A673 (cell line): Measurements from ENCODE around the gene MTHFSD. TPM values are rescaled to one million over a fixed set of nuclear protein-coding genes. Genes with fewer than 3 reads are reported as not detected.

Experiments used
- BruUV-seq: library from RNA; stranded (reverse); fragments of 400-500 nt; replicated peaks from 2 replicates; lab custom pipeline; 2021; lab: Mats Ljungman, UMichigan
- CTCF ChIA-PET: fragments of 300-600 bp; sonication (Branson Sonifier 250); formaldehyde crosslinking; loops from one replicate; lab custom pipeline; 2022; ENCODE audit warnings: antibody characterized with exemption; lab: Charles Lee
- POLR2A ChIA-PET: fragments of 300-600 bp; sonication (Branson Sonifier 250); formaldehyde crosslinking; loops from one replicate; lab custom pipeline; 2022; ENCODE audit warnings: antibody characterized with exemption; ENCODE audit not compliant: low non-redundant PET; lab: Charles Lee
- DNase-seq: peaks from one replicate; pipeline ENCODE4 v3.0.0-alpha.2; 2015; ENCODE audit warnings: low spot score
- H3K27ac ChIP-seq: fragments of 200-600 bp; sonication (generic); 2 replicates; pipeline ENCODE4 v1.5.1; 2016; ENCODE audit warnings: mixed run types, low read depth, mild to moderate bottlenecking, mixed read lengths, antibody characterized with exemption, low read length; ENCODE audit not compliant: poor library complexity, severe bottlenecking
- H3K27me3 ChIP-seq: fragments of 200-600 bp; sonication (generic); replicated peaks from 2 replicates; pipeline ENCODE4 v1.6.1; 2017; ENCODE audit warnings: mixed run types, low read depth, mild to moderate bottlenecking, mixed read lengths, antibody characterized with exemption, low read length; ENCODE audit not compliant: insufficient read depth, poor library complexity
- H3K36me3 ChIP-seq: fragments of 200-600 bp; sonication (generic); 2 replicates; pipeline ENCODE4 v1.6.1; 2016; ENCODE audit warnings: mixed run types, mild to moderate bottlenecking, mixed read lengths, antibody characterized with exemption, low read length; ENCODE audit not compliant: insufficient read depth, poor library complexity, severe bottlenecking
- H3K4me1 ChIP-seq: fragments of 200-600 bp; sonication (generic); 2 replicates; pipeline ENCODE4 v1.6.1; 2017; ENCODE audit warnings: mixed run types, mild to moderate bottlenecking, mixed read lengths, antibody characterized with exemption, low read length; ENCODE audit not compliant: insufficient read depth, poor library complexity, severe bottlenecking
- H3K4me3 ChIP-seq: fragments of 200-600 bp; sonication (generic); 2 replicates; pipeline ENCODE4 v1.5.1; 2016; ENCODE audit warnings: low read depth, mixed run types, mild to moderate bottlenecking, mixed read lengths, low read length; ENCODE audit not compliant: poor library complexity, severe bottlenecking
- H3K9me3 ChIP-seq: fragments of 200-600 bp; sonication (generic); 2 replicates; pipeline ENCODE4 v1.6.1; 2016; ENCODE audit warnings: mixed run types, low read depth, mild to moderate bottlenecking, mixed read lengths, antibody characterized with exemption, low read length; ENCODE audit not compliant: poor library complexity, severe bottlenecking
- EZH2 ChIP-seq: fragments of 200-600 bp; sonication (generic); IDR thresholded peaks from 2 replicates; pipeline ENCODE4 v1.6.1; 2017; ENCODE audit warnings: borderline replicate concordance, low read depth, mild to moderate bottlenecking, mixed read lengths, antibody characterized with exemption, low read length; ENCODE audit not compliant: poor library complexity, severe bottlenecking
- intact Hi-C: fragments of 100-400 bp; cut with micrococcal nuclease; formaldehyde crosslinking; loops from one replicate; pipeline ENCODE4 v1.10.0; 2022; ENCODE audit not compliant: unreplicated experiment
- total RNA-seq: library from RNA; stranded (reverse); gene quantifications from 2 replicates; pipeline ENCODE4 v1.2.3, GENCODE V29; 2021
- TF ChIP-seq, protein P1 (sequence below): fragments of 300-800, 200-600 bp; sonication (generic); conservative IDR thresholded peaks from 2 replicates; pipeline ENCODE4 v1.5.1; 2017; ENCODE audit warnings: low read depth, mild to moderate bottlenecking, antibody characterized with exemption, low read length, moderate library complexity, mixed read lengths

The MTHFSD gene
- total RNA-seq, 1 experiment from 2014 or later = 27.5 TPM

- H3K36me3 ChIP-seq = no peaks in the 10 kb centered on the region
- ChIA-PET CTCF (no interaction called here), POLR2A (no interaction called here)
- no peak for TF ChIP-seq EZH2
- TF ChIP-seq, protein P1, sequence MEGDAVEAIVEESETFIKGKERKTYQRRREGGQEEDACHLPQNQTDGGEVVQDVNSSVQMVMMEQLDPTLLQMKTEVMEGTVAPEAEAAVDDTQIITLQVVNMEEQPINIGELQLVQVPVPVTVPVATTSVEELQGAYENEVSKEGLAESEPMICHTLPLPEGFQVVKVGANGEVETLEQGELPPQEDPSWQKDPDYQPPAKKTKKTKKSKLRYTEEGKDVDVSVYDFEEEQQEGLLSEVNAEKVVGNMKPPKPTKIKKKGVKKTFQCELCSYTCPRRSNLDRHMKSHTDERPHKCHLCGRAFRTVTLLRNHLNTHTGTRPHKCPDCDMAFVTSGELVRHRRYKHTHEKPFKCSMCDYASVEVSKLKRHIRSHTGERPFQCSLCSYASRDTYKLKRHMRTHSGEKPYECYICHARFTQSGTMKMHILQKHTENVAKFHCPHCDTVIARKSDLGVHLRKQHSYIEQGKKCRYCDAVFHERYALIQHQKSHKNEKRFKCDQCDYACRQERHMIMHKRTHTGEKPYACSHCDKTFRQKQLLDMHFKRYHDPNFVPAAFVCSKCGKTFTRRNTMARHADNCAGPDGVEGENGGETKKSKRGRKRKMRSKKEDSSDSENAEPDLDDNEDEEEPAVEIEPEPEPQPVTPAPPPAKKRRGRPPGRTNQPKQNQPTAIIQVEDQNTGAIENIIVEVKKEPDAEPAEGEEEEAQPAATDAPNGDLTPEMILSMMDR = no peak
- BruUV-seq = no TSS peak
- H3K9me3 ChIP-seq = no peaks in the 10 kb centered on the region
- peaks cover 17% of the 10 kb centered on the region for H3K4me1 ChIP-seq
- no peak overlapping the region for H3K27ac ChIP-seq
- DNase-seq = no peak
- H3K4me3 ChIP-seq = no peak overlapping the region
- peaks cover 23% of the 10 kb centered on the region for H3K27me3 ChIP-seq
- intact Hi-C loops = loop anchor here (10.0 kb wide), 1 partner anchor 301 kb away; no protein-coding TSS in a partner anchor
Observed at GRCh38 chr16:86573646-86574508, 18.8 kb upstream of the MTHFSD start.

- peaks cover 30% of the 10 kb centered on the region for H3K27me3 ChIP-seq
- no TSS peak for BruUV-seq
- DNase-seq = no peak
- H3K9me3 ChIP-seq = no peaks in the 10 kb centered on the region
- POLR2A ChIA-PET = no interaction called here
- peaks cover 17% of the 10 kb centered on the region for H3K4me1 ChIP-seq
- intact Hi-C loops = loop anchor here (10.0 kb wide), 1 partner anchor 302 kb away; no protein-coding TSS in a partner anchor
- TF ChIP-seq EZH2 = no peak
- H3K36me3 ChIP-seq = no peaks in the 10 kb centered on the region
- no peak overlapping the region for H3K27ac ChIP-seq
- CTCF ChIA-PET = no interaction called here
- H3K4me3 ChIP-seq = no peak overlapping the region
Observed at GRCh38 chr16:86573215-86573614, 18.2 kb upstream of the MTHFSD start.

DNA sequence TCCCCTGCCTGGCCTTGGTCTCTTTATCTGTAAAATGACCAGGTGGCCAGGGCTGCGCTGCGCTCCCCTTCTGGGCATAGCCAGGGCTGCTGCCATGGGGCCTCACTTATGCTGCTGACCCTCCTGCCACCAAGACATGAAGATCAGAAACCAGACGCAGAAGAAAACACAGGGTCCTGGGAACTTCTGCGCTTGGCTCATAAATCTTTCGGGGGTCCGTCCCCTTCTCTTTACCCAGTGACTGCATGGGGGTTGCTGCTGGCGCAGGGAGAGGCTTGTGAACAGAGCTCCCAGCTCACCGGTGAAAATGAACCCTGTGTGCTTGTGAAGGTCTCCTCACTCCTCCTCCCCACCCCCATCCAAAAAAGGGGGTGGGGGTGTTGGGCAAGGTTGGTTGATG, 17.6 kb upstream of the MTHFSD start:
- Histone ChIP-seq H3K27ac (no peak overlapping the region), H3K27me3 (peaks cover 36% of the 10 kb centered on the region), H3K9me3 (no peaks in the 10 kb centered on the region), H3K4me3 (no peak overlapping the region), H3K4me1 (peaks cover 17% of the 10 kb centered on the region), H3K36me3 (no peaks in the 10 kb centered on the region)
- ChIA-PET POLR2A (no interaction called here), CTCF (no interaction called here)
- intact Hi-C loops = loop anchor here (10.0 kb wide), 1 partner anchor 302 kb away; no protein-coding TSS in a partner anchor
- BruUV-seq = no TSS peak
- no peak for DNase-seq
- TF ChIP-seq EZH2 = no peak
- TF ChIP-seq, protein P1 = no peak
